Measurements from ENCODE around the gene PHF1.
"Not testable (repeated sequence)": the region's sequence is repeated elsewhere in the genome, so short reads cannot be mapped to it uniquely, and the experiment has no call there.

The PHF1 gene

GRCh38 chr6:33392979-33393378, 17.8 kb upstream of the PHF1 start:
- ChIA-PET POLR2A (no interaction called here), CTCF (no interaction called here)
- peak overlapping the region; percentile 97 for H3K4me3 ChIP-seq (ENCODE audit: low read depth, low read length)
- no peak for TF ChIP-seq CTCF (IDR thresholded peaks at IDR 0.05; ENCODE audit: insufficient read depth, low read length, missing control alignments)
- no peak for DNase-seq (ENCODE audit: low read depth, low spot score)

GRCh38 chr6:33397541-33397940, 13.3 kb upstream of the PHF1 start:
- no peak overlapping the region for H3K4me3 ChIP-seq (ENCODE audit: low read depth, low read length)
- DNase-seq (ENCODE audit: low read depth, low spot score), result no peak
- no peak for TF ChIP-seq CTCF (IDR thresholded peaks at IDR 0.05; ENCODE audit: insufficient read depth, low read length, missing control alignments)
- POLR2A ChIA-PET, result no interaction called here
- CTCF ChIA-PET, result interaction anchor here (0.7 to 1.0 kb wide), 2 partner anchors 10 to 13 kb away, joined by 4 to 5 read pairs; no protein-coding TSS in a partner anchor

GRCh38 chr6:33398601-33399000, 12.2 kb upstream of the PHF1 start:
- DNase-seq (ENCODE audit: low read depth, low spot score); POLR2A ChIA-PET; H3K4me3 ChIP-seq (ENCODE audit: low read depth, low read length): not testable (repeated sequence)
- CTCF ChIA-PET, result interaction anchor here (1.0 kb wide), 1 partner anchor 9 kb away, joined by 5 read pairs; no protein-coding TSS in a partner anchor

GRCh38 chr6:33399881-33400280, 10.9 kb upstream of the PHF1 start:
- H3K4me3 ChIP-seq (ENCODE audit: low read depth, low read length); DNase-seq (ENCODE audit: low read depth, low spot score); POLR2A ChIA-PET: not testable (repeated sequence)
- CTCF ChIA-PET, result interaction anchor here (6.1 kb wide), 1 partner anchor 9 kb away, joined by 44 read pairs; no protein-coding TSS in a partner anchor

- ChIA-PET POLR2A (no interaction called here), CTCF (interaction anchor here (1.0 to 6.1 kb wide), 2 partner anchors 14 to 21 kb away, joined by 4 to 44 read pairs; no protein-coding TSS in a partner anchor)
- no peak for DNase-seq (ENCODE audit: low read depth, low spot score)
- TF ChIP-seq CTCF (IDR thresholded peaks at IDR 0.05; ENCODE audit: insufficient read depth, low read length, missing control alignments), result no peak
- no peak overlapping the region for H3K4me3 ChIP-seq (ENCODE audit: low read depth, low read length)
These were observed 5.9 kb upstream of the PHF1 start for GRCh38 chr6:33404884-33405283.

GRCh38 chr6:33405386-33405940, 5.4 kb upstream of the PHF1 start:
- no peak overlapping the region for H3K4me3 ChIP-seq (ENCODE audit: low read depth, low read length)
- ChIA-PET CTCF (interaction anchor here (1.0 to 6.1 kb wide), 2 partner anchors 15 to 20 kb away, joined by 4 to 44 read pairs; no protein-coding TSS in a partner anchor), POLR2A (no interaction called here)
- no peak for TF ChIP-seq CTCF (IDR thresholded peaks at IDR 0.05; ENCODE audit: insufficient read depth, low read length, missing control alignments)
- DNase-seq (ENCODE audit: low read depth, low spot score), result no peak

- no peak for DNase-seq (ENCODE audit: low read depth, low spot score)
- ChIA-PET CTCF (no interaction called here), POLR2A (no interaction called here)
- H3K4me3 ChIP-seq (ENCODE audit: low read depth, low read length), result no peak overlapping the region
- no peak for TF ChIP-seq CTCF (IDR thresholded peaks at IDR 0.05; ENCODE audit: insufficient read depth, low read length, missing control alignments)
These were observed 4.7 kb upstream of the PHF1 start for GRCh38 chr6:33406126-33406525.
